DOHH2 (cell line): ENCODE data around the gene UACA.

ENCODE experiments used
- H3F3A ChIP-seq: fragments of 200-600 bp; sonication (generic), shearing (Covaris generic); 2 replicates; pipeline ENCODE4 v1.6.0; 2016; ENCODE audit warnings: antibody characterized with exemption, mild to moderate bottlenecking; ENCODE audit not compliant: control insufficient read depth, insufficient read depth
- H3K27ac ChIP-seq: fragments of 200-600 bp; sonication (generic); 2 replicates; pipeline ENCODE4 v1.5.1; 2014; ENCODE audit warnings: low read depth, mild to moderate bottlenecking, low read length, moderate library complexity
- H3K27me3 ChIP-seq: fragments of 200-600 bp; sonication (generic); 2 replicates; pipeline ENCODE4 v1.6.1; 2014; ENCODE audit warnings: mild to moderate bottlenecking, low read length, mixed read lengths; ENCODE audit not compliant: control insufficient read depth
- H3K36me3 ChIP-seq: fragments of 200-600 bp; sonication (generic); 2 replicates; pipeline ENCODE4 v1.6.1; 2014; ENCODE audit warnings: mild to moderate bottlenecking, low read length, moderate library complexity, mixed read lengths; ENCODE audit not compliant: control insufficient read depth
- H3K4me1 ChIP-seq: fragments of 200-600 bp; sonication (generic); 2 replicates; pipeline ENCODE4 v1.6.1; 2014; ENCODE audit warnings: mild to moderate bottlenecking, low read length, mixed read lengths; ENCODE audit not compliant: control insufficient read depth
- H3K4me2 ChIP-seq: fragments of 200-600 bp; sonication (generic); 2 replicates; pipeline ENCODE4 v1.6.0; 2014; ENCODE audit warnings: mild to moderate bottlenecking, low read length, moderate library complexity
- H3K4me3 ChIP-seq: fragments of 200-600 bp; sonication (generic); 2 replicates; pipeline ENCODE4 v1.5.1; 2014; ENCODE audit warnings: mild to moderate bottlenecking, low read length, mixed read lengths
- H3K79me2 ChIP-seq: fragments of 200-600 bp; sonication (generic); 2 replicates; pipeline ENCODE4 v1.6.1; 2014; ENCODE audit warnings: mild to moderate bottlenecking, low read length, mixed read lengths; ENCODE audit not compliant: control insufficient read depth
- H3K9me2 ChIP-seq: fragments of 200-600 bp; sonication (generic); replicated peaks from 2 replicates; pipeline ENCODE4 v1.6.1; 2014; ENCODE audit warnings: mild to moderate bottlenecking, low read length, mixed read lengths; ENCODE audit not compliant: control insufficient read depth
- H3K9me3 ChIP-seq: fragments of 200-600 bp; sonication (generic); 2 replicates; pipeline ENCODE4 v1.6.1; 2014; ENCODE audit warnings: antibody characterized with exemption, low read length, mixed read lengths; ENCODE audit not compliant: control insufficient read depth, insufficient read depth
- H4K20me1 ChIP-seq: fragments of 200-600 bp; sonication (generic); 2 replicates; pipeline ENCODE4 v1.6.0; 2014; ENCODE audit warnings: low read depth, mild to moderate bottlenecking, antibody characterized with exemption, low read length, moderate library complexity; ENCODE audit not compliant: control insufficient read depth, insufficient read depth
- CTCF ChIP-seq: fragments of 200-600 bp; sonication (generic); IDR thresholded peaks from one replicate; pipeline ENCODE4 v1.5.1; 2014; ENCODE audit warnings: antibody characterized with exemption, mild to moderate bottlenecking, low read depth, low read length; ENCODE audit not compliant: poor library complexity, severe bottlenecking
- EZH2phosphoT487 ChIP-seq: fragments of 200-600 bp; sonication (generic); IDR thresholded peaks from 2 replicates; pipeline ENCODE4 v1.6.1; 2017; ENCODE audit warnings: borderline replicate concordance, mild to moderate bottlenecking, antibody characterized with exemption, low read length, moderate library complexity, mixed read lengths

Gene UACA

GRCh38 chr15:70701171-70701570 lies 62.2 kb downstream of the UACA start:
- no peaks in the 10 kb centered on the region for H3K4me1 ChIP-seq
- no peaks in the 10 kb centered on the region for H3K79me2 ChIP-seq
- TF ChIP-seq CTCF (no peak), EZH2phosphoT487 (no peak)

GRCh38 chr15:70699890-70700289 lies 63.5 kb downstream of the UACA start:
- H3K27me3 ChIP-seq: peaks cover 10% of the 10 kb centered on the region; the same call in 1 of the 2 replicates
- H3K36me3 ChIP-seq: no peaks in the 10 kb centered on the region
- H3K79me2 ChIP-seq: no peaks in the 10 kb centered on the region
- H3K27ac ChIP-seq: no peak overlapping the region
- H3K4me2 ChIP-seq: no peak overlapping the region
- no peaks in the 10 kb centered on the region for H3K9me3 ChIP-seq
- TF ChIP-seq EZH2phosphoT487 (no peak), CTCF (no peak)
- H3F3A ChIP-seq: no peaks in the 10 kb centered on the region
- no peak overlapping the region for H3K4me3 ChIP-seq
- H3K9me2 ChIP-seq: no peaks in the 10 kb centered on the region
- H3K4me1 ChIP-seq: no peaks in the 10 kb centered on the region
- no peaks in the 10 kb centered on the region for H4K20me1 ChIP-seq

More at GRCh38 chr15:70701171-70701570, 62.2 kb downstream of the UACA start:
- Histone ChIP-seq H4K20me1 (no peaks in the 10 kb centered on the region), H3F3A (no peaks in the 10 kb centered on the region), H3K9me3 (no peaks in the 10 kb centered on the region), H3K27me3 (peaks cover 10% of the 10 kb centered on the region; the same call in 1 of the 2 replicates), H3K4me2 (no peak overlapping the region), H3K36me3 (no peaks in the 10 kb centered on the region), H3K4me3 (no peak overlapping the region), H3K27ac (no peak overlapping the region), H3K9me2 (no peaks in the 10 kb centered on the region)

GRCh38 chr15:70698836-70699390 lies 64.4 kb downstream of the UACA start:
- Histone ChIP-seq H3K79me2 (no peaks in the 10 kb centered on the region), H3K4me1 (no peaks in the 10 kb centered on the region), H3K9me2 (no peaks in the 10 kb centered on the region), H3K4me2 (no peak overlapping the region), H3K27me3 (peaks cover 10% of the 10 kb centered on the region; the same call in 1 of the 2 replicates), H3K36me3 (no peaks in the 10 kb centered on the region), H4K20me1 (no peaks in the 10 kb centered on the region), H3F3A (no peaks in the 10 kb centered on the region), H3K27ac (no peak overlapping the region), H3K9me3 (no peaks in the 10 kb centered on the region), H3K4me3 (no peak overlapping the region)
- no peak for TF ChIP-seq EZH2phosphoT487

- Histone ChIP-seq H3K27ac (no peak overlapping the region), H3K9me2 (no peaks in the 10 kb centered on the region), H3K9me3 (no peaks in the 10 kb centered on the region), H3K79me2 (no peaks in the 10 kb centered on the region), H3K36me3 (no peaks in the 10 kb centered on the region), H3K4me1 (no peaks in the 10 kb centered on the region), H3F3A (no peaks in the 10 kb centered on the region), H3K4me3 (no peak overlapping the region), H3K27me3 (peaks cover 10% of the 10 kb centered on the region; the same call in 1 of the 2 replicates), H4K20me1 (no peaks in the 10 kb centered on the region), H3K4me2 (no peak overlapping the region)
- TF ChIP-seq CTCF: no peak
These were observed 64.9 kb downstream of the UACA start for GRCh38 chr15:70698426-70698825.
